Measurements from ENCODE around the gene NUP133. TPM values are rescaled to one million over a fixed set of nuclear protein-coding genes. Genes with fewer than 3 reads are reported as not detected.

The NUP133 gene
- polyA plus RNA-seq, 3 donors: 9.0 to 12.8 (median 12.4) TPM

DNA sequence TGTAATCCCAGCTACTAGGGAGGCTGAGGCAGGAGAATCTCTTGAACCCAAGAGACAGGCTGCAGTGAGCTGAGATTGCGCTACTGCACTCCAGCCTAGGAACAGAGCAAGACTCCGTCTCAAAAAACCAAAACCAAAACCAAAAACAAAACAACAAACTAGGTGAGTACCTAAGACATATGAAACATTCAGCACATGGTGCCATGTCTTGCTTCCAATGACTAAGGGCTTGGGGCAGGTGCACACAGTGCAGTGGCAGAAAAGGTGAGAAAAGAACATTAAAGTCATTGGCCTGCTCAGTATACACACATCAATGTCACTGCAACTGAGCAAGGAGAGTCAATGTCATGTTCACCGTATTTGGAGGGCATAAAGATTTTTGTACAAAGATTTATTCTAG is 70.1 kb downstream of the NUP133 start:
- Mint-ChIP-seq H3K4me1 (no peaks in the 10 kb centered on the region), H3K27me3 (ENCODE audit: low read depth in 3 of 3) (peaks cover 41 to 46% (median 43%) of the 10 kb centered on the region in 3 donors), H3K27ac (no peak overlapping the region), H3K36me3 (peaks cover 30 to 38% of the 10 kb centered on the region in 2 donors), H3K4me3 (no peak overlapping the region), H3K9me3 (peaks cover 0 to 9% (median 2%) of the 10 kb centered on the region in 7 donors)
- Histone ChIP-seq H2AFZ (ENCODE audit: insufficient read depth, low read depth, low read length, poor library complexity, severe bottlenecking) (no peak overlapping the region), H3K9me3 (replicated peaks in 1 of 2; ENCODE audit: control insufficient read depth in 1 of 2, insufficient read depth in 1 of 2, low read length in 2 of 2) (peaks cover 0 to 14% of the 10 kb centered on the region in 2 donors), H4K20me1 (ENCODE audit: insufficient read depth, low read length) (no peaks in the 10 kb centered on the region), H3K36me3 (replicated peaks in 1 of 2; ENCODE audit: control insufficient read depth in 1 of 2, insufficient read depth in 2 of 2, low read length in 2 of 2) (peaks cover 24 to 33% of the 10 kb centered on the region in 2 donors), H3K79me2 (ENCODE audit: insufficient read depth, low read length) (no peaks in the 10 kb centered on the region), H3K9ac (ENCODE audit: insufficient read depth, low read length, poor library complexity, severe bottlenecking) (no peak overlapping the region), H3K4me2 (replicated peaks; ENCODE audit: extremely low read depth, low read length, poor library complexity, severe bottlenecking) (no peak overlapping the region), H3K4me1 (ENCODE audit: control insufficient read depth in 1 of 2, insufficient read depth in 2 of 2, low read length in 2 of 2) (no peaks in the 10 kb centered on the region), H3K4me3 (replicated peaks in 1 of 3; ENCODE audit: low read depth in 2 of 3, low read length in 3 of 3) (no peak overlapping the region), H3K27me3 (ENCODE audit: control insufficient read depth in 2 of 2, insufficient read depth in 2 of 2, low read length in 2 of 2) (peaks cover 23 to 40% of the 10 kb centered on the region in 2 donors), H3K27ac (ENCODE audit: low read depth in 1 of 2, low read length in 2 of 2) (no peak overlapping the region)
- TF ChIP-seq, protein P1, sequence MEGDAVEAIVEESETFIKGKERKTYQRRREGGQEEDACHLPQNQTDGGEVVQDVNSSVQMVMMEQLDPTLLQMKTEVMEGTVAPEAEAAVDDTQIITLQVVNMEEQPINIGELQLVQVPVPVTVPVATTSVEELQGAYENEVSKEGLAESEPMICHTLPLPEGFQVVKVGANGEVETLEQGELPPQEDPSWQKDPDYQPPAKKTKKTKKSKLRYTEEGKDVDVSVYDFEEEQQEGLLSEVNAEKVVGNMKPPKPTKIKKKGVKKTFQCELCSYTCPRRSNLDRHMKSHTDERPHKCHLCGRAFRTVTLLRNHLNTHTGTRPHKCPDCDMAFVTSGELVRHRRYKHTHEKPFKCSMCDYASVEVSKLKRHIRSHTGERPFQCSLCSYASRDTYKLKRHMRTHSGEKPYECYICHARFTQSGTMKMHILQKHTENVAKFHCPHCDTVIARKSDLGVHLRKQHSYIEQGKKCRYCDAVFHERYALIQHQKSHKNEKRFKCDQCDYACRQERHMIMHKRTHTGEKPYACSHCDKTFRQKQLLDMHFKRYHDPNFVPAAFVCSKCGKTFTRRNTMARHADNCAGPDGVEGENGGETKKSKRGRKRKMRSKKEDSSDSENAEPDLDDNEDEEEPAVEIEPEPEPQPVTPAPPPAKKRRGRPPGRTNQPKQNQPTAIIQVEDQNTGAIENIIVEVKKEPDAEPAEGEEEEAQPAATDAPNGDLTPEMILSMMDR (IDR thresholded peaks at IDR 0.05): no peak
- no peak for DNase-seq
- WGBS (ENCODE audit: insufficient coverage): 100% methylated on average over 2 of the region's 3 CpGs
- intact Hi-C loops (cut with micrococcal nuclease): no loop called here

DNA sequence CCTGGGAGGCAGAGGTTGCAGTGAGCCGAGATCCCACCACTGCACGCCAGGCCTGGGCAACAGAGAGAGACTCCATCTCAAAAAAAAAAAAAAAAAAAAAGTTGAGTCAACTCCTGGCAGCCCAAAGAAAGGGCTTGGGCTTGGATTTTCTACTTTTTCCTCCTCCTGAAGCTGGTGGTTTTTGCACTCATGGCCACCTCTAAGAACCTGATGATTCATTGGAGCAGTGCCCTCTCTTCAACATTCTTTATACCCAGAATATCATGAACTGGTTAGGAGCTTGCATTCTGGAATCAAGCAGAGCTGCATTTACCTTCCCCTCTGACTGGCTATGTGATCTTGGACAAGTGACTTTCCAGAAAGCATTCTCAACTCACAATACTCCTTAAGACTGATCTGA is 70.7 kb downstream of the NUP133 start:
- Histone ChIP-seq H4K20me1 (ENCODE audit: insufficient read depth, low read length) (no peaks in the 10 kb centered on the region), H3K9ac (ENCODE audit: insufficient read depth, low read length, poor library complexity, severe bottlenecking) (no peak overlapping the region), H3K27ac (ENCODE audit: low read depth in 1 of 2, low read length in 2 of 2) (no peak overlapping the region), H3K4me1 (ENCODE audit: control insufficient read depth in 1 of 2, insufficient read depth in 2 of 2, low read length in 2 of 2) (no peaks in the 10 kb centered on the region), H2AFZ (ENCODE audit: insufficient read depth, low read depth, low read length, poor library complexity, severe bottlenecking) (no peak overlapping the region), H3K4me3 (replicated peaks in 1 of 3; ENCODE audit: low read depth in 2 of 3, low read length in 3 of 3) (no peak overlapping the region), H3K79me2 (ENCODE audit: insufficient read depth, low read length) (no peaks in the 10 kb centered on the region), H3K27me3 (ENCODE audit: control insufficient read depth in 2 of 2, insufficient read depth in 2 of 2, low read length in 2 of 2) (peaks cover 27 to 46% of the 10 kb centered on the region in 2 donors), H3K4me2 (replicated peaks; ENCODE audit: extremely low read depth, low read length, poor library complexity, severe bottlenecking) (no peak overlapping the region), H3K36me3 (replicated peaks in 1 of 2; ENCODE audit: control insufficient read depth in 1 of 2, insufficient read depth in 2 of 2, low read length in 2 of 2) (peaks cover 20 to 28% of the 10 kb centered on the region in 2 donors), H3K9me3 (replicated peaks in 1 of 2; ENCODE audit: control insufficient read depth in 1 of 2, insufficient read depth in 1 of 2, low read length in 2 of 2) (peaks cover 0 to 19% of the 10 kb centered on the region in 2 donors)
- peaks cover 1% of the 10 kb centered on the region for H3K4me1 Mint-ChIP-seq
- peaks cover 46 to 52% (median 49%) of the 10 kb centered on the region in 3 donors for H3K27me3 Mint-ChIP-seq (ENCODE audit: low read depth in 3 of 3)
- no peak overlapping the region for H3K27ac Mint-ChIP-seq
- H3K4me3 Mint-ChIP-seq: peak overlapping the region in 1 of 2 donors; percentile 4
- intact Hi-C loops (cut with micrococcal nuclease): no loop called here
- no CpG with 5 or more reads among the region's 2 CpGs for WGBS (ENCODE audit: insufficient coverage)
- TF ChIP-seq, protein P1 (IDR thresholded peaks at IDR 0.05): no peak
- no peak for DNase-seq
- H3K36me3 Mint-ChIP-seq: peaks cover 30 to 33% of the 10 kb centered on the region in 2 donors
- H3K9me3 Mint-ChIP-seq: peaks cover 0 to 15% (median 2%) of the 10 kb centered on the region in 7 donors
